H1 (cell line): ENCODE measurements around the gene RIN3.

ENCODE experiments used
- BACH1 ChIP-seq: IDR thresholded peaks from 2 replicates; pipeline ENCODE4 v1.6.1; 2012; ENCODE audit warnings: low read length, improper control_type of control experiment
- NRF1 ChIP-seq: IDR thresholded peaks from 2 replicates; pipeline ENCODE4 v1.6.1; 2011; ENCODE audit warnings: mild to moderate bottlenecking, low read depth, low read length, improper control_type of control experiment
- TF ChIP-seq, protein P1 (sequence below), 3 experiments: IDR thresholded peaks; 1 replicate in 2 of 3; 2 replicates in 1 of 3; pipeline versions ENCODE4 v1.5.1 to v1.6.1; 2011; ENCODE audit warnings: low read length in 3 of 3, mild to moderate bottlenecking in 3 of 3, inconsistent platforms in 2 of 3, low read depth in 1 of 3, moderate library complexity in 1 of 3; ENCODE audit not compliant: insufficient read depth in 1 of 3; ENCODE audit errors: control extremely low read depth in 1 of 3

DNA sequence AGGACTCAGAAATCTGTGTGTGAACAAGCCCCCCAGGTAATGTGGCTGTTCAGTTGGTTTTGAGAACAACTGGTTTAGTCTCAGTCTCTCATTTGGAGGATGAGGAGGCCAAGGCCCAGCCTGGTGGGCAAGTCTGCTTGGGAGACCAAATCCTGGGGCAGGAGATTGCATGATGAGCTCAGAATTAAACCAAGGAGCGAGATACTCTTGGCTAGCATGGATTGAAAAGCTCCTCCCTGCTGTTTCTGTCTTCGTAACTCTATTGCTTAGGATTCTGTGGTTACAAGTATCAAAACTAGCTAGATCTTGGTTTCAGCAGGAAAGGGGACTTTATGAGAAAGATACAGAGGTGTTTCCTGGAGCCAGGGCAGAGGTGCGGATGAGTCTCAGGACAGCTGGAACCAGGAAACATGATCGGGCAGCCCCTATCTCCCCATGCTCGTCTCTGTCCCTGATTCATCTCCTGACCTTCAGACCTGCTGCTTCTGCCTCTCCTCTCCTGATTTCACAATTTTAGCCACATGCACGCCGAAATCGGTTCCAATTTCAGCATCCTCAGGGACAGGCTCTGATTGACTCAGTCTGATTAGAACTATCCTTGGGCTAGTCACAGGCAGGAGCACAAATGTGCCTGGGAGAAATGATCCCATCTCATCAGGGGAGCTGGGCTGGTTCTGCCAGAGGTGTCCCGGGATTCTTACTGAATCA lies 40.2 kb upstream of the RIN3 start:
- TF ChIP-seq BACH1, result no peak
- no peak for TF ChIP-seq NRF1
- TF ChIP-seq, protein P1, sequence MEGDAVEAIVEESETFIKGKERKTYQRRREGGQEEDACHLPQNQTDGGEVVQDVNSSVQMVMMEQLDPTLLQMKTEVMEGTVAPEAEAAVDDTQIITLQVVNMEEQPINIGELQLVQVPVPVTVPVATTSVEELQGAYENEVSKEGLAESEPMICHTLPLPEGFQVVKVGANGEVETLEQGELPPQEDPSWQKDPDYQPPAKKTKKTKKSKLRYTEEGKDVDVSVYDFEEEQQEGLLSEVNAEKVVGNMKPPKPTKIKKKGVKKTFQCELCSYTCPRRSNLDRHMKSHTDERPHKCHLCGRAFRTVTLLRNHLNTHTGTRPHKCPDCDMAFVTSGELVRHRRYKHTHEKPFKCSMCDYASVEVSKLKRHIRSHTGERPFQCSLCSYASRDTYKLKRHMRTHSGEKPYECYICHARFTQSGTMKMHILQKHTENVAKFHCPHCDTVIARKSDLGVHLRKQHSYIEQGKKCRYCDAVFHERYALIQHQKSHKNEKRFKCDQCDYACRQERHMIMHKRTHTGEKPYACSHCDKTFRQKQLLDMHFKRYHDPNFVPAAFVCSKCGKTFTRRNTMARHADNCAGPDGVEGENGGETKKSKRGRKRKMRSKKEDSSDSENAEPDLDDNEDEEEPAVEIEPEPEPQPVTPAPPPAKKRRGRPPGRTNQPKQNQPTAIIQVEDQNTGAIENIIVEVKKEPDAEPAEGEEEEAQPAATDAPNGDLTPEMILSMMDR (IDR thresholded peaks at IDR 0.05; ENCODE audit: control extremely low read depth in 1 of 3, insufficient read depth in 1 of 3, low read depth in 1 of 3, low read length in 3 of 3), result no peak
